Left cardiac atrium (tissue), 2 donors: Measurements from ENCODE around the gene RASIP1. TPM values are rescaled to one million over a fixed set of nuclear protein-coding genes. Genes with fewer than 3 reads are reported as not detected.

ENCODE experiments used
- total RNA-seq, 2 donors: library from RNA; stranded (reverse); fragmentation: NEBNext Ultra II Directional; extraction: Animal tissue kit (Norgen Biotek cat#: 25700); gene quantifications; one replicate each; pipeline ENCODE4 v1.2.1, GENCODE V29; 2021
- donor health status: DM: no; HTN: yes; CAD: no; lungs with severe emphysema.
- donor health status: DM: yes; HTN: yes; CAD: no.

The RASIP1 gene
- total RNA-seq, 2 donors from 2014 or later: 14.9 to 23.8 TPM

Other genes with a start within 250 kb of the RASIP1 start
- 1 to 10 TPM; 2.0 to 2.9 TPM for gene LMTK3, start 228.8 kb downstream of the RASIP1 start, total RNA-seq
- under 1 TPM; 0.39 to 0.71 TPM for gene SULT2B1, start 188.4 kb downstream of the RASIP1 start, total RNA-seq
- gene SPACA4, start 133.9 kb downstream of the RASIP1 start, total RNA-seq: not detected
- under 1 TPM in 1 of 2 donors, not detected in 1; 0.32 TPM for gene FAM83E, start 125.5 kb downstream of the RASIP1 start, total RNA-seq
- gene RPL18, start 121.4 kb downstream of the RASIP1 start, total RNA-seq: 100 to 1,000 TPM; 674 to 678 TPM
- gene SPHK2, start 121.1 kb downstream of the RASIP1 start, total RNA-seq: 1 to 10 TPM; 9.0 to 9.3 TPM
- gene DBP, start 103.2 kb downstream of the RASIP1 start, total RNA-seq: 10 to 100 TPM in 1 of 2 donors, 1 to 10 TPM in 1; 2.0 to 15.1 TPM
- 1 to 10 TPM; 7.1 to 7.7 TPM for gene CA11, start 94.4 kb downstream of the RASIP1 start, total RNA-seq
- gene NTN5, start 67.6 kb downstream of the RASIP1 start, total RNA-seq: under 1 TPM; 0.21 to 0.27 TPM
- not detected for gene FUT2, start 44.6 kb downstream of the RASIP1 start, total RNA-seq
- 1 to 10 TPM; 1.6 to 3.2 TPM for gene MAMSTR, start 20.9 kb downstream of the RASIP1 start, total RNA-seq
- under 1 TPM; 0.29 to 0.92 TPM for gene IZUMO1, start 6.3 kb upstream of the RASIP1 start, total RNA-seq
- 1 to 10 TPM; 2.1 to 3.5 TPM for gene FUT1, start 12.0 kb upstream of the RASIP1 start, total RNA-seq
- not detected for gene FGF21, start 14.9 kb upstream of the RASIP1 start, total RNA-seq
- 10 to 100 TPM; 29.8 to 37.7 TPM for gene BCAT2, start 70.4 kb upstream of the RASIP1 start, total RNA-seq
- gene HSD17B14, start 95.9 kb upstream of the RASIP1 start, total RNA-seq: 1 to 10 TPM; 2.8 to 5.4 TPM
- 10 to 100 TPM; 29.6 to 67.1 TPM for gene PLEKHA4, start 128.0 kb upstream of the RASIP1 start, total RNA-seq
- 10 to 100 TPM; 67.2 to 78.6 TPM for gene PPP1R15A, start 131.8 kb upstream of the RASIP1 start, total RNA-seq
- under 1 TPM in 1 of 2 donors, not detected in 1; 0.50 TPM for gene TULP2, start 158.1 kb upstream of the RASIP1 start, total RNA-seq
- gene NUCB1, start 159.7 kb upstream of the RASIP1 start, total RNA-seq: 100 to 1,000 TPM; 279 to 342 TPM
- not detected for gene DHDH, start 193.1 kb upstream of the RASIP1 start, total RNA-seq
- 10 to 100 TPM; 28.8 to 36.1 TPM for gene BAX, start 214.3 kb upstream of the RASIP1 start, total RNA-seq
- gene FTL, start 224.7 kb upstream of the RASIP1 start, total RNA-seq: 1,000 to 10,000 TPM; 1,813 to 2,086 TPM